GM20431 (cell line): Measurements from ENCODE around the gene SENP1.

Experiments used
- in situ Hi-C: fragments of 300-500 bp; cut with MseI, MboI; formaldehyde crosslinking; loops from one replicate; pipeline ENCODE4 v1.15.0; 2020; ENCODE audit warnings: low sequenced_read_pairs; ENCODE audit not compliant: unreplicated experiment

The SENP1 gene

GRCh38 chr12:48070033-48070432, 35.8 kb downstream of the SENP1 start:
- in situ Hi-C loops, result no loop called here

GRCh38 chr12:48069241-48069640, 36.6 kb downstream of the SENP1 start:
- in situ Hi-C loops, result no loop called here

- in situ Hi-C loops, result no loop called here
Observed at GRCh38 chr12:48068457-48068856, 37.4 kb downstream of the SENP1 start.

- in situ Hi-C loops, result no loop called here
Observed at GRCh38 chr12:48067250-48067938, 38.5 kb downstream of the SENP1 start.

GRCh38 chr12:48065041-48065440, 40.8 kb downstream of the SENP1 start:
- in situ Hi-C loops, result no loop called here

GRCh38 chr12:48063530-48063929, 42.3 kb downstream of the SENP1 start:
- in situ Hi-C loops, result no loop called here

- in situ Hi-C loops, result no loop called here
Observed at GRCh38 chr12:48061938-48062719, 43.8 kb downstream of the SENP1 start.

GRCh38 chr12:48060474-48060873, 45.4 kb downstream of the SENP1 start:
- in situ Hi-C loops, result no loop called here

DNA sequence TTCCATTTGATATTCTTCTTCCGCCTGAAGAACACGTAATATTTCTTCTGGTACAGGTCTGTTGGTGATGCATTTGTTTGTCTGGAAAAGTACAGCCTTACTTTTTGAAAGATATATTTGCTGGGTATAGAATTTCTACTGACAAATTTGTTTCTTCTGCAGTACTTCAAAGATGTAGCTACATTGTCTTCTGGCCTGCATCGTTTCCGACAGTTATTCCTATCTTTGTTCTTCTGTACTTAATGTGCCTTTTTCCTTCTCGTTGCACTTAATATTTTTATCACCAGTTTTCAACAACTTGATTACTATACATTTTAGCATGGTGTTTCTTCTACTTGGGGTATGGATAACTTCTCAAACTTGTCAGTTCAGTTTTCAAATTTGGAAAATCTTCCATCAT, 47.1 kb downstream of the SENP1 start:
- in situ Hi-C loops, result no loop called here

- in situ Hi-C loops, result no loop called here
Observed at GRCh38 chr12:48054955-48055821, 50.7 kb downstream of the SENP1 start.

- in situ Hi-C loops, result no loop called here
Observed at GRCh38 chr12:48053883-48054282, 52.0 kb downstream of the SENP1 start.

DNA sequence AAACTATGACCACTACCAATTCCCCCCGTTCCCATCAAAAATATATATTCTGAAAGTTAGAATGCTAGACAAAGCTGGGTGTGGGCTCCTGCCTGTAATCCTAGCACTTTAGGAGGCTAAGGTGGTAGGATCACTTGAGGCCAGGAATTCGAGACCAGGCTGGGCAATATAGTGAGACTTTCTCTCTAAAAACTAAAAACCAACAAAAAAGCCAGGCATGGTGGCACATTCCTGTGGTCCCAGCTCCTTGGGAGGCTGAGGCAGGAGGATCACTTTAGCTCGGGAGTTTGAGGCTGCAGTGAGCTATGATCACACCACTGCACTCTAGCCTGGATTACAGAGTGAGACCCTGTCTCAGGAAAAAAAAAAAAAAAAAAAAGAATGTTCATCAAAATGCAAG, 52.8 kb downstream of the SENP1 start:
- in situ Hi-C loops, result no loop called here

- in situ Hi-C loops, result no loop called here
Observed at GRCh38 chr12:48051681-48052080, 54.2 kb downstream of the SENP1 start.

DNA sequence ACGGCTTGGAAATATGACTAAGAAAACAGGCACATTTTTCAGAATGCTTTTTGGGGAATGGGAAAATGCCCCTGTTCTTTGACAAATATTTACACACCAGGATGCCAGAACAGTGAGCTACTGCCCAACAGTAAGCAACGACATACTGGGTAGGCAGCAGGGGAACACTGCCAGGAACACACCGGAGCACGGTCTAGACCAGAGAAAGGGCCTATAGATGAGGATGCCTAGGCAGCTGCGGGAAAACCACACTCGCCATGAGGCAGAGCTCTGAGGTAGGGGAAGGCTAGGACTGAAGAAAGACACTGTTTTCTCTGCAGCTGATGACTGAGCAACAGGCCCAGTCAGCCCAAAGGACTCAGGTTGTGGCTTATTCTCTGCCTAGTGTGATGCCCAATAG, 55.7 kb downstream of the SENP1 start:
- in situ Hi-C loops, result no loop called here

DNA sequence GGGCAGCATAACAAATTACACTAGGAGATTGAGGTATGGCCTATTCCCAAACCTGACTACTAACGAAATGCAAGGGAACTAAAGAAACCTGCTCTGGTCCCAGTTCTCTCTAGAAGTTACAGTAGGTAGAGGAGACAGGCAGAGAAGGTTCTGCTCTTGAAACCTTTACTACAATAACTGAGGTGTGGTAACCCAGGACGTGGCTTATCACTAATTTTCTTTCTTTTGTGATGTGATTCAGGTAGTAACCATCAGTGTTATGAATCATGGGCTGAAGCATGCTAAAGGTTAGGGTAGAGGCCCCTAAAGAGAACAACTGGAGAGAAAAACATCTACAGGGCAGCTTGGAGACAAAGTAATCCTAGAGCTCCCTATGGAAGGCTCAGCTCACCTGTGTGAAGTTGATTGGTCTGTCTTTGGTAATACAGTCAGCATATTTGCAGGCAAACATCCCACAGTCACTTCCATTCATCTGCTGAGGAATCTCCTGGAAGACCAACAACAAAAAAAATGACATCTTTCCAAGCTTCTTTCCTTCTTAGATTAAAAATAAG, 59.8 kb downstream of the SENP1 start:
- in situ Hi-C loops, result no loop called here

DNA sequence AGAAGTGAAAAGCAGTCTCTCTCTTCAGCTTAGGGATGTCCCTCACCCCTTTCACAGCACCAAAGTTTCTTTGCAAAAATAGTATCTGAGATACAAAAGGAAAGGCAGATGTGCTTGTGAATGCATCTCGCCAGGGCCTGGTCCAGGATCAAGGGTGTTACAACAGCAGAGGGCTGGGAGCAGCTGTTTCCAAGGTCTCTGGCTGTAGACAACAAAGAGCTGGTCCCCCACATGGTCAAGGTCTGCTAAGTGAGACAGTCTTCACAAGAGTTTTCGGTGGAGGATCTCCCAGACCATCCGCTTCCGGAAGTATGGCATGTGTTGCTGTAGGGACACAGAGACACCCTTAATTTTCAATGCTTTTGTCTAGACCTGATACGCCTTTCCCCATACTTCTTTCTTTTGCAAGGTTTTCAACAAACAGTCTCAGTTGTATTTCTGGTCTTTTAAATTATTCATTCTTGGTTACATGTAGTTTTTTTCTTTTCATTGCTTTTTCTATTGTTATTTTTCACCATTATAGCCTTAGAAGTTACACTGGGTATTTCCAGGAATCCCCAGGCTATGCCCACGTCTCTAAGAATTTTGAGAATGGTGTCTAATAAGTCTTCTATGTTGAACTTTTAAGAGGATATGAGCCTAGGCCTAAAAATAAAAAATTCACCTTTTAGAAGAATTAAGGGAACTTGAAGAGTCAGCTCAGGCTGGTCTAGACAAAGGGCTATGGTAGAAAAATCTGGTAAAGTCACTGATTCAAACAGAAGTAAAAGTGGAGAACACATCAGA, 60.6 kb downstream of the SENP1 start:
- in situ Hi-C loops, result no loop called here

GRCh38 chr12:48044396-48044795, 61.5 kb downstream of the SENP1 start:
- in situ Hi-C loops, result no loop called here

DNA sequence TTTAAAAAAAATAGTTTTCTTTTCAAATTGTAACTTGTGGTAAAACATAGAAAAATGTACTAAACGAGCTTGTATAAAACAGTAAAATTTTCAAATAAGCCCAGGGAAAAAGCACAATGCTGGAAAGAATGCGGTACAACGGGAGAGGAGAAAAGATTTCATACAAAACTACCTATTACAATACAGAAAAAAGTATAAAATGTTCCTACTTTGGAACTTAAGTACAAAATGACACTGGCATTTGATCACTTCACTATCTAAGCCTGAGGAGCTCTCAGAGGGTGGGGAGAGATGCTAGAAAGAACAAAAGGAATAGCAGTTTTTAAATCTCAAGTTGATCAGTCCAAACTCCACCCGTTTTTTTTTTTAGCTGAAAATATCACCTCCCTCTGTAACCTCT, 62.1 kb downstream of the SENP1 start:
- in situ Hi-C loops, result no loop called here

DNA sequence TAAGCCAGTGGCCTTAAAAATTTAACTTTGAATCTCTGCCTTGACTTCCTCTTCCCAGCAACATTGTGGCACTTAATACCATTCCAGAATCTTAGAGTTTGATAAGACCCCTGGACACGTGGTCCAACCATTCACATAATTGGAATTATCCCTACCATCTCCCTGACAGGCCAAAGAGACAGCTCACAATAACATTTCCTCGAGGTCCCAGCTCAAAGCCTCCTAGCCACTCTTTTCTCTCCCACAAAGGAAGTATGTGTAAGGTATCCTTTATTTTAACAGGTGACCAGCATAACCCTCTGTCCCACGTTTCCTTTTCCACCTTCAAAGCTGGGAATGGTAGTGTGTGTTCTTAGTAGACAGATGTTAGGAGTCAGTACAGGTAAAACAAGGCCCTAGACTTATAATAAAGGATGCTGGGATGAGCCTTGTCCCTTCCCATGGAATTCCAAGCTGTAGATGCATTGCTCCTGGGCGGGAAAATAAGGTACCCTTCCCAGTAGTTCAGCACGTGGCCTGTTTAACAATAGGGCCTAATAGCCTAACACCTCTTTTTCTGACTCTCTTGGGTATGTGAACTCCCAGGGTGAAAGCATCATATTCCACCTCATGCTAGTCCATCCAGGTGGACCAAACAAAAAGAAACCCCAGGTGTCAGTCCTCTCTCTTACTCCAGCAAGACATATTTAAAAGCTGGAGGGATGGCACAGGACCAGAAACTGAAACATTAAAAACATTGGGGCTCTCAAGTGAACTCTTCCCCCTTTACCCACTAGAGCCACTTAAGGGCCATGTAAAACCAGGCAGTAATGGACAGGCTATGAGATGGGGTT, 64.1 kb downstream of the SENP1 start:
- in situ Hi-C loops, result no loop called here
